HG03108 (cell line): ENCODE results near the gene ZNF581.

Experiments used
- ATAC-seq: cut with Tn5 transposase; IDR thresholded peaks from one replicate; pipeline ENCODE4 v1.9.1; 2021; ENCODE audit warnings: moderate library complexity; ENCODE audit not compliant: unreplicated experiment

The ZNF581 gene

DNA sequence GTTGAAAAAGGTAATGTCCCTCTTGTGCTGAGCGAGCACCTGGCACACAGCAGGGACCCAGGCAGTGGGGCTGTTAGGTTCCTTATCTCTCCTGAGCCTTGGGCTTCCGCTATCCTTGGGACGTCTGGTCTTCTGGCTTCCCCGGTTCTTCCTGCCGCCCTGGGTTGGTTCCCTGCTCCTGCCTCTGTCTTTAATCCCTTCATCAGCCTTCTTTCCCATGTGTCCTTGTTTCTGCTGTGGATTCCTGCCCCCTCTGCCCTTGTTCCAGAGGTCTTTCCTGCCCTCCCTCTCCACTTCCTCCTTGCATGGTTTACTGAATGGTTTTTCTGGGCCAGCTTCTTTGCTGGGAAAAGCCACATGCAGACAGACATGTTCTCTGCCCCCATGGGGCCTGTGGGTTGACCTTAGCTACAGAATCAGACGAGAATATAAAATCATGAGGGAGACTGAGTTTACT lies 34.2 kb downstream of the ZNF581 start:
- no peak for ATAC-seq

DNA sequence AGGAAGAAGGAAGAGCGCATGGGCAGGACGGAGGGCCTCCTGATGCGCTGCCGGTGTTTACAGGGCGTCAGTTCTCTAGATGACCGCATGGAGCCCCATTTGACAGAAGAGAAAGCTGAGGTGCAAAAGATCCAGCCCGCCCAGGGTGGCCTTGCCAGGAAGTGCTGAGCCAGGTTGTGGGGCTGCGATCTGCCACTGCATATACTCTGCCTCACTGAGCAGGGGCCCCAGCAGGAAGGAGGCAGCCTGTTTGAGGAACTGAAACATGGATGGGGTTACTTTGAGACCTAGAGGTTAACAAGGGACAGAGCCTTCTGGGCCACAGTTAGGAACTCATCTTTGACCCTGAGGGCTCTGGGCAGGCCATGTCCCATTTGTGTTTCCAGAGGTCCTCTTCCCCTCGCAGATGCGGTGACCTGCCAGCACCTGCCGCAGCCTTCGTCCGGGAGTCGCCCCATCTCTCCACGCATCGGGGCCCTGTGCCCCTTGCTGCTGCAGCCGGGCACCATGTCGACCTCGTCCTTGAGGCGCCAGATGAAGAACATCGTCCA lies 34.7 kb downstream of the ZNF581 start:
- ATAC-seq = peak; percentile 66

DNA sequence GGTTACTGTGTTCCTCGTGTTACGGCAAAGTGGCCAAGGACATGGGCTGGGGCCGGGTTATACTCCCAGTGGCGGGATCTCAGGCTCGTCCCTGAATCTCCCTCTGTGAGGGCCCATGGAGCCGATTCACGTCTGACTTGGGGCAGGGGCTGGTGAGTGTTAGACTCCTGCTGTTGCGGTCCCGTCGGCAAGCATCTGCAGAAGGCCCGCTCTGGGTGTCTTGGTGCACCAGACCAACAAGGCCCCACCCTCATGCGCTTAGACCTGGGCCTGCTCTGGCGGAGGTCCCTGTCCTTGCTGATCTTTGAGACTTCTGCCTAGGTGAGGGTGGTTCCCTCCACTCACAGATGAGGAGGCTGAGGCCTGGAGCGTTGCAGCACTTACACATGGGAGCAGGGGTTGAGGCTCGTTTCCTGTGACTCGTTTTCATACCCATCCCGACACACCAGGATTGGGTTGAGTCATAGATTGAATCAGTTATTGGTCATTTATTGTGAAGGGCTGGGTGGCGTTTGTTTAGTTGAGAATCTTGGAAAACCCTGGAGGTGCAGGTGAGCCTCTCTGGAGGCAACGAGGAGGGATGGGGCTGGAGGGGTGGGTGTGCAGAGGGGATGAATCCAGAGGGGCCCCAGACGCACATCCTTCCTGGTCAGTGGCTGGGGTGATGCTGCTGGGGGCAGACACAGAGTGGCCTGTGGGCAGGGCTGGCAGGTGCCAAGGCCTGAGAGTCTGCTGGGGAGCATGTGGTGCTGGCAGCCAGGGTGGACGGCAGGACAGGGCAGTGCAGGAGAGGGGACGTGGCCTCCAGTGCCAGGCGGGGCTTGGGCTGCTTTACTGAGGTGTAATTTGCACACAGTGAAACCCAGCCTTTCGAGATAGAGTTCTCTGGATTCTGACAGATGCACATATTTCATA lies 36.2 kb downstream of the ZNF581 start:
- ATAC-seq = no peak

DNA sequence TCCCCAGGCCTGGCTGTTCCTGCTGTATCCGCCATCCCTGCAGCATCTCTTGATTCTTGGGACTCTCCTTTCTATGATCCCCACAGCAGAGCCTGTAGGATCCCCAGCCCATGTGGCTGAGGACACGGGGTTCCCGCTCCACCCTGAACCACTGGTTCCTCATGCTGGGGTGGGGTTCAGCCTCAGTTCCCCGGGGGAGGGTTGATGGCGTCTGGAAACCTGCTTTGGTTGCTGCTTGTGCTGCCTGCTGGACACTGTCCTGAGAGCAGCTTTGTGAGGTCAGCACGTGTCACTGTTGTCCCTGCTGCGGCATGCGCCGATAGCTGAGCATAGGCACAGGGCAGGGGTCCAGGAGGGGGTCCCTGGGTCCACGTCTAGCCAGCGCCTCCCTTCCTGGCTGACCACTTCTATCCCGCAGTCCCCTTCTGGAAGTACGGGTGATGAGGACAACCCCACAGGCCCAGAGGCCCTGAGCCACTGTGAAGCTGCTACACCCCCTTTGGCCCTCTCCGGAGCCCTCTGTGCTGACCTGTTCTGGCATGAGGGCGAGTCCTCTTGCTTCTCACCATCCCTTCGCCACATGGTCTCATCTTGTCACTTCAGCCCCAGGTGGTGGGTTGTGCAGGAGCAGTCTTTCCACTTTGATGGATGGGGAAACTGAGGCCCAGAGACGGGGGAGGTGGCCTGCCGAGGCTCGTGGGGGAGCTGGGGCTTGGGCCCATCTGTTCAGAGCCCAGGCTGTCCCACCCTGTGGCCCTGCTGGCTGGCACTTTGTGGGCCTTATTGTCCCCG lies 37.1 kb downstream of the ZNF581 start:
- ATAC-seq = no peak

DNA sequence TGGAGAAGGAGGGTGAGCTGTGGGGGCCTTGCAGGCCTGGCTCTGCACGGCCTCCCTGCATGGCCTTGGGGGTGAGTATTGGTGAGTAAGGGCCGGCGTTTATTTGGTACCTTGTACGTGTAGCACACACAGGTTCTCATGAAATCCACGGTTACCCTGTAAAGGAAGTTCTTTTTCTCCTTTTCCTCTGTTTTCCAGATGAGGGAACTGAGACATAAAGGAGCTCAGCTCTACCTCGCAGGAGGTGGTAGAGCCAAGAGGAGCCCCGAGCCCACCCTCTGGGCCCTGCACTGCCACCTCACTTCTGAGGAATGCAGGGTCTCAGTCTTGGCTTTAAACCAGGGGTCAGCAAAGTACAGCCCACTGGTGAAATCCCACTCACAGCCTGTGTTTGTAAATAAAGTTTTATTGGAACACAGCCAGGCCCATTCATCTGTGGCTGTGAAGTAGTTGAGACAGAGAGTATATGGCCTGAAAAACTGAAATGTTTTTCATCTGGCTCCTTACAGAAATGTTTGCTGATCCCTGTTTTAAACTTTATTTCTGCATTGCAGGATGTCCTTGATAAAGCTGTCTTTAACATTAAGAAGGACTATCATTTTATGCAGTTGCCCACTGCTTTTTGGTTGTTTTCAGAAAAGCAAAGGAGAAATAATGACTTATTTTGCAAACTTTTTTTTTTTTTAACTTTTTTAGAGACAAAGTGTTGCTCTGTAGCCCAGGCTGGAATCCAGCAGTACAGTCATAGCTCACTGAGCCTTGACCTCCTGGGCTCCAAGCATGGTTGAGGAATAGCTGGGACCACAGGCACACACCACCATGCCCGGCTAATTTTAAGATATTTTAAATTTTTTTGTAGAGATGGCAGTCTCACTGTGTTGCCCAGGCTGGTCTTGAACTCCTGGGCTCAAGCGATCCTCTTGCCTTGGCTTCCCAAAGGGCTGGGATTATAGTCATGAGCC lies 38.0 kb downstream of the ZNF581 start:
- ATAC-seq = no peak

DNA sequence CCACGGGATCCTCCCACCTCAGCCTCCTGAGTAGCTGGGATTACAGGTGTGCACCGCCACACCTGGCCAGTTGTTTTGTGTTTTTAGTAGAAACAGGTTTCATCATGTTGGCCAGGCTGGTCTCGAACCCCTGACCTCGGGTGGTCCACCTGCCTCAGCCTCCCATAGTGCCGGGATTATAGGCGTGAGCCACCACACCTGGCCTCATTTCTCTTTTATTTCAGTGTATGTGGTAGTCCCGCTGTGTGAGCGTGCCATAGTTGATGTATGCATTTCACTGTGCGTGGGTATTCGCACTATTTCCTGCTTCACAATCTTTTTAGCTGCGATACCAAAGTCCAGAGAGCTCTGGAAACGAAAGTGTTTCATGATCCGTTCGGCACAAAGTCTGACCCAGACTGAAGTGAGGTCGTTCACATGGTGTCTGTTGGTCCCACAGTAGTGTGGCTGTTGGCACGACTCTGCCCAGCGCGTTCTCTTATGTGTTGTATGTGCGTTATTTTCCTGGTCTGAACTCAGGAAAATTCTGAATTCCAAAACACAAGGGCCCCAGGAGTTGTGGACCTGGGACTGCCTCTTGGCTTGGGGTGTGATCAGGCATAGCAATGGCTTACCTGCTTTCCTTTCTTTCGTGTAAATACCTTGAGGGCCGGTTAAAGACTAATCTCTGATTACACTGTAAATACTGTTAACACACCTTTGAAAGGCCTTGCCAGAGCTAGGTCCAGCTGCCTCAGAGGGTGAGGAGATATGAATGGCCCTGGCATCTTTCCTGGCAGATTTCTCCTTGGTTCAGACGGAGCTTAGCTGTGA lies 40.2 kb downstream of the ZNF581 start:
- ATAC-seq = no peak

DNA sequence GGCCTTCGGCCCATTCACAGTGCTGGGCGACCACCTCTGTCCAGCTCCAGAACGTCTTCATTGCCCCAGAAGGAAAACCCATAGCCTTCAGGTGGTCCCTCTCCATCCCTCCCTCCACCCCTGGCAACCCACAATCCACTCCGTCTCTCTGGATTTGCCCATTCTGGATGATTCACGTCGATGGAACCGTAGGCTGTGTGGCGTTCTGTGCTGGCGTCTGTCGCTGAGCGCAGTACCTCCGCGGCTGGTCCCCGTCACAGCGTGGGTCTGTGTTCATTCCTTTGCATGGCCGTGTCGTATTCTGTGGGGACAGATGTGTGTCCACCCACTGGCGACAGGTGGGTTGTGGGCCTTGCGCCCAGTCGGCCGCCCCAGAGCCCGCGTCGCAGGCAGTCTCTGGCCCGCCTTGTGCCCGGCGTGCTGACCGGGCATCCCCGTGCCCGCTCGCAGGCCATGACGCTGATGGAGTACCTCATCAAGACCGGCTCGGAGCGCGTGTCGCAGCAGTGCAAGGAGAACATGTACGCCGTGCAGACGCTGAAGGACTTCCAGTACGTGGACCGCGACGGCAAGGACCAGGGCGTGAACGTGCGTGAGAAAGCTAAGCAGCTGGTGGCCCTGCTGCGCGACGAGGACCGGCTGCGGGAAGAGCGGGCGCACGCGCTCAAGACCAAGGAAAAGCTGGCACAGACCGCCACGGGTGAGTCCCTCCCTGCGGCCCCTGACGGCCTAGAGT lies 41.7 kb downstream of the ZNF581 start:
- no peak for ATAC-seq

DNA sequence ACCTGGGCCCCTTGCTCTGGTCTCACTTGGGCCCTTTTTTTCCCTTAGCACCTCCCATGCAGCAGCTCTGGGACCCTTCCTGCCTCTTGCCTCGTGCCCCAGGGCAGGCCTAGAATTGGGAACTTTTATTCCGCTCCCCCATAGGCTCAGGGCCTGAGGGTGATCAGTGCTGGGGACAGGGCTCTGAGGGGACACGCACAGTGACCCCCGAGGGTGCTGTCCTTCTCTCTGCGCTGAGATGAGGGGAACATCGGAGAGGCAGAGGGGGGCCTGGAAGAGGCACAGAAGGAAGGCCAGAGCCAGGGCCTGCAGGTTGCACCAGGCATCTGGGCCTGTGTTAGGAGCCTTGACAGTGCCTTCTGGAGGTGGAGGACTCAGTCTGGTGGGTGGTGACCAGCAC lies 42.3 kb downstream of the ZNF581 start:
- no peak for ATAC-seq

DNA sequence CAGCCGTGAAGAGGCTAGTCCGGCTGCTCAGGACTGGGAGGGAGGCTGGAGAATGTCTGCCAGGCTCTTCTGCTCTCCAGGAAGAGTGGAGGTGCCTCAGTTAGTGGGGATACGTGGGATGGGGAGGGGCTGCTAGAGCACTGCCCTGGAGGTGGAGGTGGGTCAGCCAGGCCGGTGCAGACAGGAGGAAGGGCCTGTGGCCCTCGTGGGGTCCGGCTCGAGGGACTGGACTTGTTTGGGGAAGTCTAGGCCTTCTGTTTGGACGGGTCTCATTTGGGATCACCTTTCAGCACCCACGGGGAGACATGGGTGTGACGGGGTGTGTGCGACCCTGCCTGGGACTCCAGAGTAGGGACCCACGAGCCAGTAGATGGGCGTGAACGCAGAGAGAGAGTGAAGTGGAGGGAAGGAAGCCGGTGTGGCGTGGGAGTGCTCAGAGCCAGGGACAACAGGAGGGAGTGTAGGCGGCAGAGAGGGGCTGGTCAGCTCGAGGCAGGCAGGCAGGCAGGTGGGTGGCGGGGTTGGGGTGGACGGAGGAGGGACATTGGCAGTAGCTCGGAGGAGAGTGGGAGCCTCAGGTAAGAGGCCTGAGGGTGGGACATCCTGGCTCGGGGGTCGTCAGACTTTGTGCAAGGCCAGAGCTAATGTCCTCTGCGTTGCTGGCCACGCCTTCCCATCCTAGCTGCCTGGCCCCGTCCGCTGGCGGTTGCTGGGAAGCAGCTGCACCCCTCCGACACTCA lies 43.0 kb downstream of the ZNF581 start:
- ATAC-seq = no peak

DNA sequence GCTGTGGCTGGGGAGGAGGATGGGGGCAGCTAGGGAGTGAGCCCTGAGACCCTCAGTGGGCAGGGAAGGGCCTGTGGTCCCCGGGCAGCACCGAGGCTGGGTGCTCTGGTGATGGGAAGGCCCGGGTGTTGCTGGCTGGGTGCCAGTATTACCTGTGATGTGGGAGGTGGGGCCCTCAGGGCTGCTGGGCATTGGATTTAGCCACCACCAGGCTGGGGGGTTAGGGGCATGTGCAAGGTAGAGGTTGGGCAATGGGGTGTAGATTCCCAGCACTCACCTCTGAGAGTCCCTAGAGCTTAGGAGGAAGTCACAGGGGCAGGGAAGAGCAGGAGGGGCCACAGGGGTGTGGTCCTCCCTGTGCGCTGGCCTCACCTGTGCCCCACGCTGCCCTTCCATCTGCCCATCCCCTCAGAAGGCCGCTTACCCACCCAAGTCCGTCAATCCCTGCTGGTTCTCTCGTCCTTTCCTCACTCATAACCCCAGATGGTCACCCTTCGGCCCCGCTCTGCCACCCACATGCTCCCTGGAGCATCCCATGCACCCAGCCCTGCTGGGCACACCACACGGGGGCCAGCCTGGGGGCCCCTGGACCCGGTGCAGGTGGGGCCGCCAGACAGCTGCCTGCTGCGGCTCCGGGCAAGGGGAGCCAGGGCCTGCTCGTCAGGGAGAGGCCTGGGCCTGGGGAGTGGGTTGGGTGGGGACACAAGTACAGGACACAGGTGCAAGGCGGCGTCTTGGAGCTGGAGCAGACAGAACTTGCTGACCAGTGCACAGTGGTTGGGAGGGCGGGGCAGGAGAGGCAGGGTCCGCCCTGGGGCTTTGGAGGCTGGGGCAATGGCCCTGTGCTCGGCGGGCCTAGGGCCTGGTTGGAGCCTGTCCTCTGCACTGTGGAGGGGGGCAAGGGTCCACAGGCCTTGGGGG lies 44.1 kb downstream of the ZNF581 start:
- ATAC-seq = no peak

DNA sequence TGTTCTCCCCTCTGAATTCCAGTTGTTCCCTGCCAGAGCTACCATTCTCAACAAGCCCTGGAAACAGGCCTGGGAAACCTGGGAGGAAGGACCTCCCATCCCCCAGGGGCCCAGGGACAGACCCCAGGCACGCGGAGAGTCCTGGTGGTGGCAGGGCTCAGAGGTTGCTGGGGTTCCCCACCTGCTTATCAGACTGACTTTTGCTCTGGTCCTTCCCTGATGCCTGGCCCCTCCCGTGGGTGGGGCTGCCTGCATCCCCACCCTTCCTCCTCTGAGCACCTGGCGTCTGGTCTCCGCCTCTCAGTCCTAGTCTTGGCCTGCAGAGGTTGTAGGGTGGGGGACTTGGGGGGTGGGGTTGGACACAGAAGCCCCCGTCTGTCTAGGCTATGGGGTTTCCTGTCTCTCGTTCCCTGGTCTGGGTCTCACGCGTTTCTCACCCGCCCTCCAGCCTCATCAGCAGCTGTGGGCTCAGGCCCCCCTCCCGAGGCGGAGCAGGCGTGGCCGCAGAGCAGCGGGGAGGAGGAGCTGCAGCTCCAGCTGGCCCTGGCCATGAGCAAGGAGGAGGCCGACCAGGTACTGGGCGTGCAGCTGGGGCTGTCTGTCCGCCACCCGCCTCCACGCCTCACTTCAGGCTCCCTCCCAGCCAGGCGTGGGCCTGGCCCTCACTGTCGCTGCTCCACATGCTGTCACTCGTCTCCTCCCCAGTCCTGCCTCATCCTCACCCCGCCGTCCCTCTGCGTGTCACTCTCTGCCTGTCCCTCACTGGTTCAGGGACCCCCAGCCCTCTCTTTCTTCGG lies 45.2 kb downstream of the ZNF581 start:
- ATAC-seq = no peak

DNA sequence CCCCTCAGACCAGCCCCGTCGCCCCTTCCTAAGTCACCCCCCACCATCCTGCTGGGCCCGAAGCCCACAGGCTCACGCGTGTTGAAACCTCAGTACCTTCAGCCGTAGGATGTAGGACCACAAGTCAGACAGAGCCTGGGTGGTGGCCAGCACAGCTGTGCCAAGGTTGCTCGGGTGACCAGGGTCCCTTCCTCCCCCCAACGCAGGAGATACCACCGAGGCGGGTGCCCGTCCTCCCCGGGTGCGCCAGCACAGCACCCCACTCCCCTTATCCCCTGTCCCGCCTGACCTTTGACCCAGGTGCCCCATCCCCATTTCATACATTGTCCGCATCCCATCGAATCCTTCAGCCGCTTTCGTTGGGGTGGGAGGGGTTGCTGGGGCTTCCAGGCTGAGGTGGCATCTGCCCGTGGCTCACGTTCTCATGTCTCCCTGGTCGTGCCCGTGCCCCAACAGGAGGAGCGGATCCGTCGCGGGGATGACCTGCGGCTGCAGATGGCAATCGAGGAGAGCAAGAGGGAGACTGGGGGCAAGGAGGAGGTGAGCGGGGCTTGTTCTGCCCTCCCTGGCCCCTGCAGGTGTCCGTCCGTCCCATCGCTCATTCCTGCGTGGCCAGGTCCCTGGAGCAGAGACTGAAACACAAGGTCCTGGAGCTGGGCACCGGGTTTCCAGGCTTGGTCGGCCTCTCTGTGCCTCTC lies 46.1 kb downstream of the ZNF581 start:
- ATAC-seq = no peak

DNA sequence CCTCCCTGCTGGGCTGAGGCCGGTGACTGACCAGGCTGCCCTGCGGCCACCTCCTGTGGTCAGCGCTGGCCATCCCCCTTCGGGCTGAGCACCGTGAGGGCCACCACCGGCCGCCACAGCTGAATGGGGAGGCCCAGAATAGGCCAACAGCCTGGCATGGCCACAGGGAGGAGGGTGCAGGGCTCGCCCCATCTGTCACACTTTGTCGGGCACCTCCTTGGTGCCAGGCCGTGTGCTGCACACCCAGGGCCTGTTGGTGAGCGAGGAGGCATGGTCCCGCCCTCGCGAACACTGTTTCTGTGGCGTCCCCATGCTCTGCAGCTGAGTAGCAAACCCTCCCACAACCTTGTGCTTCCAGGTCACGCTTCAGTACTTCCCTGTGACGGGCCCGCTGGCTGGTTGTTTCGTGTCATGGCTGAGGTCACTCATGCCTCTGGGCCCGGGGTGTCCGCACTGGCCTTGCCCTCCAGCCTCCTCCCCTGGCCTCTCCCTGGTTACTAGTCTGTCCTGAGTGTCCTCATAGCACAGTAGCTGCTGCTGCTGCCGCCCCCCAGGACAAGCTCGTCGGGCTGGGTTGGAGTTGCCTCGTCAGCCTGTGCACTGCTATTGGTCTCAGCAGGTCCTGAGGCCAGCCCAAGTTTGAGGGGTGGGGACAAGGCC lies 46.8 kb downstream of the ZNF581 start:
- no peak for ATAC-seq

DNA sequence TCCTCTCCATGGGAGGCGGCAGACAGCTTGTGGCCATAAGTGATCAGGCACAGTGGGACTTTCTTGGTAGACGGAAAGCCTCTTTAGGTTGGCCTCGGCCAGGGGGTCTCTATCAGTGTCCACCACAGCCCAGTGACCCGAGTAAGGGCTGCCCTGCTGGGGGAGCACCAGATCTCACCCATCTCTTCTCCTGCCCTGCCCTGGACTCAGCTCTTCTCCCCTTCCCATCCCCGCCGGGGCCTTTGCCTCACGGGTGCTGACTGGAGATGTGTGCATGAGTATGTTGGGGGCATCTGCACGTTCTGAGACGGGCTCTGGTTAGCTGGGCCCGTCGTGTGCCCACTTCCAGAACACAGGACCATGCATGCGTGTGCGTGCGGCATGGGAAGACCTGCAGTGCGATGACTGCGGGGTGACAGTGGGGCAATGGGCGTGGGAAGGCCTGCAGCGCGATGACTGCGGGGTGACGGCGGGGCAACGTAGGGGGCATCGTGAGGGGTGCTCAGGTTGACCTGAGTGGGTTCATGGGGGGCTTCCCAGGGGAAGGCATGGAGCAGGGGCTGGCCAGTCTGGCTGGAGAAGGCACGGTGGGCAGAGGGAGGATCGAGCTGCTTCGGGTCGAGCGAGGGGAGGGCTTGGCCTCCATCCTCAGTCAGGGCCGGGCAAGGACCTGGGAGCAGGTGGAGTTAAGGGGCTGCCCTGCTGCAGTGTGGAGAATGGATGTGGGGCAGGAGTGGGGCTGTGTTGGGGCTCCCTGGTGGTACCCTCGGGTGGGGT lies 47.5 kb downstream of the ZNF581 start:
- no peak for ATAC-seq
